ENCODE data around the gene SORBS1. TPM values are rescaled to one million over a fixed set of nuclear protein-coding genes. Genes with fewer than 3 reads are reported as not detected.

SORBS1 gene
- total and polyA plus RNA-seq, 2 of the 13 experiments (the other 11 are each of a cell fraction or from before 2014, with no cell fraction given), result 16.8 to 39.8 TPM

GRCh38 chr10:95531058-95531809 is 29.9 kb downstream of the SORBS1 start:
- Histone ChIP-seq H3K9ac (ENCODE audit: insufficient read depth, low read depth, low read length) (no peak overlapping the region), H3K4me3 (replicated peaks in 1 of 3; ENCODE audit: insufficient read depth in 1 of 3, low read depth in 2 of 3, low read length in 3 of 3) (no peak overlapping the region), H3K9me3 (ENCODE audit: low read length) (no peaks in the 10 kb centered on the region), H4K20me1 (ENCODE audit: insufficient read depth, low read length) (no peaks in the 10 kb centered on the region), H3K27ac (ENCODE audit: extremely low read length, insufficient read depth, low read length) (no peak overlapping the region), H3K4me1 (ENCODE audit: insufficient read depth, low read length) (peaks cover 77% of the 10 kb centered on the region), H2AFZ (ENCODE audit: low read length) (no peak overlapping the region), H3K4me2 (ENCODE audit: low read depth, low read length) (no peak overlapping the region), H3K36me3 (replicated peaks in 1 of 2; ENCODE audit: control insufficient read depth in 1 of 2, insufficient read depth in 2 of 2, low read length in 2 of 2) (peaks cover 0 to 1% of the 10 kb centered on the region in 2 experiments; a peak in 1 of 5 replicates), H3K27me3 (ENCODE audit: control insufficient read depth in 1 of 2, insufficient read depth in 2 of 2, low read length in 2 of 2) (no peaks in the 10 kb centered on the region), H3K79me2 (ENCODE audit: insufficient read depth, low read length) (peaks cover 81% of the 10 kb centered on the region)
- 90% methylated on average over 13 of the region's 13 CpGs for WGBS (ENCODE audit: low lambda C conversion rate)
- intact Hi-C loops (cut with micrococcal nuclease; ENCODE audit: unreplicated experiment), result no loop called here
- DNase-seq (ENCODE audit: low spot score), result no peak
- CTCF ChIA-PET (ENCODE audit: low intra/inter-chr PET ratio, low total read pairs), result no interaction called here
- no peak for FAIRE-seq
- in situ Hi-C loops (cut with HindIII; ENCODE audit: extremely low pct_ligation_motif_present, low pct_unique_long_range_greater_than_20kb), result no loop called here
- POLR2A ChIA-PET, result no interaction called here
- no peak for TF ChIP-seq CEBPG (CRISPR knock-in tag; IDR thresholded peaks at IDR 0.05)
- no peak for TF ChIP-seq ZNF646 (CRISPR knock-in tag; IDR thresholded peaks at IDR 0.05)
- TF ChIP-seq ZNF687 (CRISPR knock-in tag; IDR thresholded peaks at IDR 0.05), result peak; percentile 38
- TF ChIP-seq ZNF607 (CRISPR knock-in tag; IDR thresholded peaks at IDR 0.05; ENCODE audit: borderline replicate concordance), result no peak
- no peak for TF ChIP-seq GZF1 (CRISPR knock-in tag; IDR thresholded peaks at IDR 0.05)
- no TSS peak for BruUV-seq (replicated peaks)
- ATAC-seq, result no peak
